ENCODE data around the gene KLK10.

KLK10 gene

GRCh38 chr19:51060336-51060735 is 40.8 kb upstream of the KLK10 start:
- FAIRE-seq, result no peak
- no peak for DNase-seq (ENCODE audit: insufficient read length, low spot score)
- TF ChIP-seq CTCF (IDR thresholded peaks at IDR 0.05; ENCODE audit: insufficient read depth, missing control alignments), result no peak

GRCh38 chr19:51059715-51060114 is 40.2 kb upstream of the KLK10 start:
- no peak for FAIRE-seq
- no peak for TF ChIP-seq CTCF (IDR thresholded peaks at IDR 0.05; ENCODE audit: insufficient read depth, missing control alignments)
- no peak for DNase-seq (ENCODE audit: insufficient read length, low spot score)

GRCh38 chr19:51055866-51056265 is 36.4 kb upstream of the KLK10 start:
- no peak for FAIRE-seq
- DNase-seq (ENCODE audit: insufficient read length, low spot score), result no peak

GRCh38 chr19:51047031-51047335 is 27.5 kb upstream of the KLK10 start:
- DNase-seq (ENCODE audit: insufficient read length, low spot score) (no peak), FAIRE-seq (no peak)
- TF ChIP-seq CTCF (IDR thresholded peaks at IDR 0.05; ENCODE audit: insufficient read depth, missing control alignments), result no peak

More at GRCh38 chr19:51055866-51056265, 36.4 kb upstream of the KLK10 start:
- no peak for TF ChIP-seq CTCF (IDR thresholded peaks at IDR 0.05; ENCODE audit: insufficient read depth, missing control alignments)

GRCh38 chr19:51044327-51044726 is 24.8 kb upstream of the KLK10 start:
- DNase-seq (ENCODE audit: insufficient read length, low spot score), result no peak
- no peak for TF ChIP-seq CTCF (IDR thresholded peaks at IDR 0.05; ENCODE audit: insufficient read depth, missing control alignments)
- FAIRE-seq, result no peak

- no peak for FAIRE-seq
- TF ChIP-seq CTCF (IDR thresholded peaks at IDR 0.05; ENCODE audit: insufficient read depth, missing control alignments), result no peak
- no peak for DNase-seq (ENCODE audit: insufficient read length, low spot score)
These were observed 24.0 kb upstream of the KLK10 start for GRCh38 chr19:51043497-51043896.

GRCh38 chr19:51040151-51040550 is 20.6 kb upstream of the KLK10 start:
- no peak for FAIRE-seq
- no peak for DNase-seq (ENCODE audit: insufficient read length, low spot score)
- TF ChIP-seq CTCF (IDR thresholded peaks at IDR 0.05; ENCODE audit: insufficient read depth, missing control alignments), result no peak
